ENCODE data around the gene FGF2. TPM values are rescaled to one million over a fixed set of nuclear protein-coding genes. Genes with fewer than 3 reads are reported as not detected.
A peak's percentile ranks its signal among the peaks of the same experiment; 100 is the strongest.

Gene FGF2
- 0.98 and 6.5 TPM in 2 replicates for total RNA-seq (ENCODE audit: low replicate concordance)
- long read RNA-seq, partial matches to known transcripts, result 0 of 1 reads
- long read RNA-seq, other reads (novel, unspliced or antisense), result 1 of 1 reads

GRCh38 chr4:122826553-122827257 lies at the start of gene FGF2:
Gene FGF2 (plus strand): TSS chr4:122826831. CDS start chr4:122827175, 344 bp downstream.
- DNase-seq (ENCODE audit: extremely low spot score, unreplicated experiment), result peak; percentile 80
- peak within 1 kb of the TSS; percentile 89 for H3K4me3 Mint-ChIP-seq
- no peaks in the 10 kb centered on the region for H3K9me3 Mint-ChIP-seq
- TF ChIP-seq CTCF (conservative IDR thresholded peaks at IDR 0.05), result no peak
- H3K27me3 Mint-ChIP-seq, result peaks cover 56% of the 10 kb centered on the region
- peaks cover 16% of the 10 kb centered on the region for H3K4me1 Mint-ChIP-seq (ENCODE audit: unreplicated experiment)
- H3K27ac Mint-ChIP-seq, result peak within 1 kb of the TSS; percentile 61
- H3K36me3 Mint-ChIP-seq, result peaks cover 4% of the 10 kb centered on the region

GRCh38 chr4:122776916-122777315 lies 49.7 kb upstream of the FGF2 start:
- DNase-seq (ENCODE audit: extremely low spot score, unreplicated experiment), result no peak
- H3K4me1 Mint-ChIP-seq (ENCODE audit: unreplicated experiment), result peaks cover 12% of the 10 kb centered on the region
- no peaks in the 10 kb centered on the region for H3K9me3 Mint-ChIP-seq
- H3K36me3 Mint-ChIP-seq, result no peaks in the 10 kb centered on the region
- H3K4me3 Mint-ChIP-seq, result no peak overlapping the region
- H3K27ac Mint-ChIP-seq, result peak overlapping the region; percentile 34
- no peak for TF ChIP-seq CTCF (conservative IDR thresholded peaks at IDR 0.05)
- no peaks in the 10 kb centered on the region for H3K27me3 Mint-ChIP-seq

GRCh38 chr4:122777846-122778673 lies 48.6 kb upstream of the FGF2 start:
- H3K27me3 Mint-ChIP-seq, result no peaks in the 10 kb centered on the region
- peaks cover 13% of the 10 kb centered on the region for H3K4me1 Mint-ChIP-seq (ENCODE audit: unreplicated experiment)
- no peak overlapping the region for H3K4me3 Mint-ChIP-seq
- no peaks in the 10 kb centered on the region for H3K36me3 Mint-ChIP-seq
- no peak overlapping the region for H3K27ac Mint-ChIP-seq
- DNase-seq (ENCODE audit: extremely low spot score, unreplicated experiment), result no peak
- no peak for TF ChIP-seq CTCF (conservative IDR thresholded peaks at IDR 0.05)
- H3K9me3 Mint-ChIP-seq, result no peaks in the 10 kb centered on the region

- Mint-ChIP-seq H3K4me3 (no peak overlapping the region), H3K4me1 (ENCODE audit: unreplicated experiment) (peaks cover 19% of the 10 kb centered on the region), H3K27ac (no peak overlapping the region), H3K36me3 (peaks cover 3% of the 10 kb centered on the region), H3K9me3 (peaks cover 5% of the 10 kb centered on the region), H3K27me3 (no peaks in the 10 kb centered on the region)
- DNase-seq (ENCODE audit: extremely low spot score, unreplicated experiment), result no peak
- no peak for TF ChIP-seq CTCF (conservative IDR thresholded peaks at IDR 0.05)
These were observed 45.1 kb upstream of the FGF2 start for GRCh38 chr4:122781486-122781885.

- Mint-ChIP-seq H3K4me1 (ENCODE audit: unreplicated experiment) (peaks cover 13% of the 10 kb centered on the region), H3K9me3 (peaks cover 5% of the 10 kb centered on the region), H3K27me3 (no peaks in the 10 kb centered on the region), H3K4me3 (no peak overlapping the region), H3K36me3 (peaks cover 3% of the 10 kb centered on the region), H3K27ac (peak overlapping the region; percentile 52)
- DNase-seq (ENCODE audit: extremely low spot score, unreplicated experiment), result no peak
- TF ChIP-seq CTCF (conservative IDR thresholded peaks at IDR 0.05), result no peak
These were observed 43.1 kb upstream of the FGF2 start for GRCh38 chr4:122783301-122784215.

Data from type B pancreatic cell (in vitro differentiated cells).